PC-3 (cell line): Measurements from ENCODE around the gene SLC30A7. TPM values are rescaled to one million over a fixed set of nuclear protein-coding genes. Genes with fewer than 3 reads are reported as not detected.
"Not testable (repeated sequence)": the region's sequence is repeated elsewhere in the genome, so short reads cannot be mapped to it uniquely, and the experiment has no call there.

Experiments
- ATAC-seq: fragments of 200-7000 bp; cut with Tn5 transposase; 2 replicates; pipeline ENCODE4 v1.9.1; 2020; ENCODE audit warnings: mild to moderate bottlenecking, moderate library complexity
- BruUV-seq: library from RNA; stranded (reverse); fragments of 400-500 nt; replicated peaks from 2 replicates; lab custom pipeline; 2021; lab: Mats Ljungman, UMichigan
- CTCF ChIA-PET: fragments of 300-600 bp; sonication (Branson Sonifier 250); formaldehyde crosslinking; loops from one replicate; lab custom pipeline; 2022; ENCODE audit warnings: antibody characterized with exemption; lab: Charles Lee
- POLR2A ChIA-PET: fragments of 300-600 bp; sonication (Branson Sonifier 250); formaldehyde crosslinking; loops from one replicate; lab custom pipeline; 2022; ENCODE audit warnings: antibody characterized with exemption; ENCODE audit not compliant: unreplicated experiment; lab: Charles Lee
- DNase-seq: peaks from one replicate; pipeline ENCODE4 v3.0.0-alpha.2; 2015
- H2AFZ ChIP-seq: fragments of 300-600 bp; sonication (generic); 2 replicates; pipeline ENCODE4 v1.6.0; 2016; ENCODE audit warnings: antibody characterized with exemption, low read length
- H3F3A ChIP-seq: fragments of 300-600 bp; sonication (generic); one replicate; pipeline ENCODE4 v1.6.0; 2017; ENCODE audit warnings: antibody characterized with exemption, low read length, control low read depth, mild to moderate bottlenecking; ENCODE audit not compliant: unreplicated experiment
- H3K27ac ChIP-seq: fragments of 300-600 bp; sonication (generic); 2 replicates; pipeline ENCODE4 v1.5.1; 2016; ENCODE audit warnings: mild to moderate bottlenecking, low read length
- H3K27me3 ChIP-seq: fragments of 300-600 bp; sonication (generic); 2 replicates; pipeline ENCODE4 v1.6.1; 2016; ENCODE audit warnings: low read length, mixed read lengths
- H3K36me3 ChIP-seq: fragments of 300-600 bp; sonication (generic); 2 replicates; pipeline ENCODE4 v1.6.1; 2016; ENCODE audit warnings: low read depth, mixed run types, low read length, mixed read lengths
- H3K4me1 ChIP-seq: fragments of 300-600 bp; sonication (generic); 2 replicates; pipeline ENCODE4 v1.5.1; 2016; ENCODE audit warnings: low read length; ENCODE audit not compliant: insufficient read depth
- H3K4me2 ChIP-seq: fragments of 300-600 bp; sonication (generic); 2 replicates; pipeline ENCODE4 v1.6.0; 2016; ENCODE audit warnings: low read length
- H3K4me3 ChIP-seq: fragments of 300-600 bp; sonication (generic); 2 replicates; pipeline ENCODE4 v1.5.1; 2016; ENCODE audit warnings: mild to moderate bottlenecking, low read length, mixed read lengths
- H3K79me2 ChIP-seq: fragments of 300-600 bp; sonication (generic); 2 replicates; pipeline ENCODE4 v1.6.1; 2017; ENCODE audit warnings: low read length, mixed read lengths
- H3K9ac ChIP-seq: fragments of 300-600 bp; sonication (generic); 2 replicates; pipeline ENCODE4 v1.6.0; 2016; ENCODE audit warnings: mild to moderate bottlenecking, low read length
- H3K9me2 ChIP-seq: fragments of 300-600 bp; sonication (generic); replicated peaks from 2 replicates; pipeline ENCODE4 v1.6.1; 2016; ENCODE audit warnings: mixed run types, low read length, mixed read lengths
- H3K9me3 ChIP-seq: fragments of 300-600 bp; sonication (generic); 2 replicates; pipeline ENCODE4 v1.6.1; 2016; ENCODE audit warnings: low read length, mixed read lengths
- H4K20me1 ChIP-seq: fragments of 300-600 bp; sonication (generic); 2 replicates; pipeline ENCODE4 v1.6.1; 2016; ENCODE audit warnings: low read length, mixed read lengths
- EZH2 ChIP-seq: fragments of 300-600 bp; sonication (generic); IDR thresholded peaks from one replicate; pipeline ENCODE4 v1.6.1; 2017; ENCODE audit warnings: antibody characterized with exemption, mild to moderate bottlenecking, low read length; ENCODE audit not compliant: unreplicated experiment
- EZH2phosphoT487 ChIP-seq: fragments of 300-600 bp; sonication (generic); IDR thresholded peaks from 2 replicates; pipeline ENCODE4 v1.6.1; 2018; ENCODE audit warnings: mild to moderate bottlenecking, antibody characterized with exemption, low read length, borderline replicate concordance
- intact Hi-C: fragments of 100-400 bp; cut with micrococcal nuclease; formaldehyde crosslinking; loops from 2 replicates; pipeline ENCODE4 v1.9.0; 2023
- total RNA-seq: library from RNA; depleted of rRNA; stranded (reverse); fragments of >200 nt; gene quantifications from 2 replicates; pipeline ENCODE4 v1.2.3, GENCODE V29; 2014
- TF ChIP-seq, protein P1 (sequence below): fragments of 300-600 bp; sonication (generic); conservative IDR thresholded peaks from 2 replicates; pipeline ENCODE4 v1.5.1; 2017; ENCODE audit warnings: antibody characterized with exemption, low read depth, mild to moderate bottlenecking, low read length

Gene SLC30A7
- total RNA-seq, 1 experiment from 2014 or later: 24.0 TPM

DNA sequence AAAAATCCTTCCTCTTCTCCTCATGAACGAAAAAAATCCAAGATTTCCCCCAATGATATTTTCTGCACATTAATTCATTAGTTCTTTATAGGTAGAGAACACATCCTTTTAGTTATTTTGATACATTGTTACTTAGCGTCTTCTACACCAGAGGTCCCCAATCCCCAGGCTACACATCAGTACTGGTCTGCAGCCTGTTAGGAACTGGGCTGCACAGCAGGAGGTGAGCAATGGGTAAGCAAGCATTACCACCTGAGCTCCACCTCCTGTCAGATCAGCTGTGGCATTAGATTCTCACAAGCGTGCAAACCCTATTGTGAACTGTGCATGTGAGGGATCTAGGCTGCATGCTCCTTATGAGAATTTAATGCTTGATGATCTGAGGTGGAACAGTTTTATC is 14.2 kb upstream of the SLC30A7 start:
- Histone ChIP-seq H3K79me2 (no peaks in the 10 kb centered on the region), H2AFZ (no peak overlapping the region), H3F3A (no peaks in the 10 kb centered on the region), H3K4me3 (no peak overlapping the region), H3K27ac (no peak overlapping the region), H3K9ac (no peak overlapping the region), H4K20me1 (no peaks in the 10 kb centered on the region), H3K36me3 (no peaks in the 10 kb centered on the region), H3K27me3 (no peaks in the 10 kb centered on the region), H3K4me1 (peaks cover 14% of the 10 kb centered on the region), H3K4me2 (no peak overlapping the region), H3K9me2 (no peaks in the 10 kb centered on the region), H3K9me3 (no peaks in the 10 kb centered on the region)
- no peak for DNase-seq
- TF ChIP-seq, protein P1, sequence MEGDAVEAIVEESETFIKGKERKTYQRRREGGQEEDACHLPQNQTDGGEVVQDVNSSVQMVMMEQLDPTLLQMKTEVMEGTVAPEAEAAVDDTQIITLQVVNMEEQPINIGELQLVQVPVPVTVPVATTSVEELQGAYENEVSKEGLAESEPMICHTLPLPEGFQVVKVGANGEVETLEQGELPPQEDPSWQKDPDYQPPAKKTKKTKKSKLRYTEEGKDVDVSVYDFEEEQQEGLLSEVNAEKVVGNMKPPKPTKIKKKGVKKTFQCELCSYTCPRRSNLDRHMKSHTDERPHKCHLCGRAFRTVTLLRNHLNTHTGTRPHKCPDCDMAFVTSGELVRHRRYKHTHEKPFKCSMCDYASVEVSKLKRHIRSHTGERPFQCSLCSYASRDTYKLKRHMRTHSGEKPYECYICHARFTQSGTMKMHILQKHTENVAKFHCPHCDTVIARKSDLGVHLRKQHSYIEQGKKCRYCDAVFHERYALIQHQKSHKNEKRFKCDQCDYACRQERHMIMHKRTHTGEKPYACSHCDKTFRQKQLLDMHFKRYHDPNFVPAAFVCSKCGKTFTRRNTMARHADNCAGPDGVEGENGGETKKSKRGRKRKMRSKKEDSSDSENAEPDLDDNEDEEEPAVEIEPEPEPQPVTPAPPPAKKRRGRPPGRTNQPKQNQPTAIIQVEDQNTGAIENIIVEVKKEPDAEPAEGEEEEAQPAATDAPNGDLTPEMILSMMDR: no peak
- intact Hi-C loops: no loop called here
- ATAC-seq: no peak
- BruUV-seq: no TSS peak
- POLR2A ChIA-PET: no interaction called here
- CTCF ChIA-PET: no interaction called here

DNA sequence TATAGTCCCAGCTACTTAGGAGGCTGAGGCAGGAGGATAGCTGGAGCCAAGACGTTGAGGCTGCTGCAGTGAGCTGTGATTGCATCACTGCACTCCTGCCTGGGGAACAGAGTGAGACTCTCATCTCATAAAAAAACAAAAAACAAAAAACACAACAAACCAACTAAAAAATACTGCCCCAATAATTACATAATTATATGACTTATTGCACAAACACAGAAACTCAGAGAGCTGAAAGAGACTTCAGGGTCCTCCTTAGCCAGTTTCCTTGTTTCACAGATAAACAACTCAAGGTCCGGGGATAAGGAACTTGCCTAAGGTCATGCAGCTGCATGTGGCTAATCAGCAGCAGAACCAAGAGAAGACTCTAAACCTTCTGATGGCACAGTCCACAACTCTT is 13.2 kb upstream of the SLC30A7 start:
- Histone ChIP-seq H4K20me1 (no peaks in the 10 kb centered on the region), H3K4me2 (no peak overlapping the region), H3K36me3 (no peaks in the 10 kb centered on the region), H3K79me2 (no peaks in the 10 kb centered on the region), H3K9me2 (no peaks in the 10 kb centered on the region), H3K4me3 (no peak overlapping the region), H3K9ac (no peak overlapping the region), H3K4me1 (peaks cover 14% of the 10 kb centered on the region), H3F3A (no peaks in the 10 kb centered on the region), H3K27ac (no peak overlapping the region), H3K27me3 (no peaks in the 10 kb centered on the region), H2AFZ (no peak overlapping the region), H3K9me3 (no peaks in the 10 kb centered on the region)
- TF ChIP-seq EZH2phosphoT487: no peak
- no peak for TF ChIP-seq EZH2
- TF ChIP-seq, protein P1: no peak
- no TSS peak for BruUV-seq
- DNase-seq (no peak), ATAC-seq (no peak)
- intact Hi-C loops: no loop called here
- POLR2A ChIA-PET: no interaction called here
- CTCF ChIA-PET: interaction anchor here (0.5 kb wide), 1 partner anchor 359 kb away, joined by 3 read pairs; no protein-coding TSS in a partner anchor

DNA sequence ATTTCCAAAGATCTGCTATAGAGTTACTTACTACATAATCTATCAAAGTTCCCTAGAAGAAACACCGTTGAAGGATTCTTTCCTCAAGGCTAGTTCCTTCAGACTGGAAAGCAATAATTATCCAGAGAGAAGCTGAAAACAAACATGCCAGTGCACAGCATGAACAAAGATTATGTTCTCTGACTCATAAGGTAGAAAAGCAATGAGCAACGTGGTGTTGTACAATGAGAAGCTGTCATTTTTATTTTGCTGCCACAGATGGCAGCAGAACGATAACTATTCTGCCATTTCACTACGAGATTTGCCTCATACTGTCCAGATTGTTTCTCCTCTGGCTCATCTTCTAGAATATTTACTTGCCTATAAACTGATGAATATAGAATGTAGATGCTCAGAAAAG is 11.9 kb upstream of the SLC30A7 start:
- no peaks in the 10 kb centered on the region for H4K20me1 ChIP-seq
- H3K4me1 ChIP-seq: peaks cover 14% of the 10 kb centered on the region
- peak overlapping the region; percentile 56 for H2AFZ ChIP-seq
- ChIA-PET CTCF (interaction anchor here (0.6 to 0.9 kb wide), 2 partner anchors 425 to 428 kb away, joined by 3 to 4 read pairs; no protein-coding TSS in a partner anchor), POLR2A (no interaction called here)
- H3F3A ChIP-seq: no peaks in the 10 kb centered on the region
- intact Hi-C loops: loop anchor here (1.0 kb wide), 1 partner anchor 10 kb away; the partner anchor contains the start of gene EXTL2
- no peaks in the 10 kb centered on the region for H3K9me2 ChIP-seq
- no peaks in the 10 kb centered on the region for H3K36me3 ChIP-seq
- ATAC-seq: peak; percentile 99
- TF ChIP-seq EZH2phosphoT487: no peak
- TF ChIP-seq, protein P1: peak; percentile 56
- no peak for TF ChIP-seq EZH2
- H3K9ac ChIP-seq: no peak overlapping the region
- H3K27me3 ChIP-seq: no peaks in the 10 kb centered on the region
- no peaks in the 10 kb centered on the region for H3K9me3 ChIP-seq
- peak; percentile 77 for DNase-seq
- no peak overlapping the region for H3K27ac ChIP-seq
- peak overlapping the region; percentile 78 for H3K4me2 ChIP-seq
- H3K79me2 ChIP-seq: no peaks in the 10 kb centered on the region
- BruUV-seq: no TSS peak
- peak overlapping the region; percentile 33; the same call in 1 of the 2 replicates for H3K4me3 ChIP-seq

DNA sequence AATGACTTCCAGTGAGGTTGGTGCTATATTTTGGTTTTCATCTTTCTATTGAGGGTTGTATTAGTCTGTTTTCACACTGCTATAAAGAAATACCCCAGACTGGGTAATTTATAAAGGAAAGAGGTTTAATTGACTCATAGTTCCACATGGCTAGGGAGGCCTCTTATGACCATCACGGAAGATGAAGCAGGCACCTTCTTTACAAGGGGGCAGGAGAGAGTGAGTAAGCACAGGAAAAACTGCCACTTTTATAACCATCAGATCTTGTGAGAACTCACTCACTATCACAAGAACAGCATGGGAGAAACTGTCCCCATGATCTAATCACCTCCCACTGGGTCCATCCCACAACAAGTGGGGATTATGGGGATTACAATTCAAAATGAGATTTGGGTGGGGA is 6.9 kb upstream of the SLC30A7 start:
- CTCF ChIA-PET, H4K20me1 ChIP-seq, intact Hi-C loops, H3K27me3 ChIP-seq, H3K36me3 ChIP-seq, H3K9me3 ChIP-seq, H3K9me2 ChIP-seq, DNase-seq, H3K4me3 ChIP-seq, H2AFZ ChIP-seq, H3F3A ChIP-seq, POLR2A ChIA-PET, H3K9ac ChIP-seq, H3K4me2 ChIP-seq, ATAC-seq, BruUV-seq, H3K27ac ChIP-seq: not testable (repeated sequence)
- Histone ChIP-seq H3K79me2 (peaks cover 16% of the 10 kb centered on the region), H3K4me1 (peaks cover 17% of the 10 kb centered on the region)
